Hypothalamus (tissue), 51 donors: ENCODE results near the gene C12orf75.
A peak's percentile ranks its signal among the peaks of the same experiment; 100 is the strongest.
"Not testable (repeated sequence)": the region's sequence is repeated elsewhere in the genome, so short reads cannot be mapped to it uniquely, and the experiment has no call there.

Experiments used
- DNase-seq, 51 donors: peaks; one replicate each; lab custom pipeline; 2025; lab: John Stamatoyannopoulos, UW

The C12orf75 gene

GRCh38 chr12:105368047-105368646, 37.7 kb downstream of the C12orf75 start:
- no peak for DNase-seq

- DNase-seq = no peak
Measured at GRCh38 chr12:105369014-105369413, 38.5 kb downstream of the C12orf75 start.

DNA sequence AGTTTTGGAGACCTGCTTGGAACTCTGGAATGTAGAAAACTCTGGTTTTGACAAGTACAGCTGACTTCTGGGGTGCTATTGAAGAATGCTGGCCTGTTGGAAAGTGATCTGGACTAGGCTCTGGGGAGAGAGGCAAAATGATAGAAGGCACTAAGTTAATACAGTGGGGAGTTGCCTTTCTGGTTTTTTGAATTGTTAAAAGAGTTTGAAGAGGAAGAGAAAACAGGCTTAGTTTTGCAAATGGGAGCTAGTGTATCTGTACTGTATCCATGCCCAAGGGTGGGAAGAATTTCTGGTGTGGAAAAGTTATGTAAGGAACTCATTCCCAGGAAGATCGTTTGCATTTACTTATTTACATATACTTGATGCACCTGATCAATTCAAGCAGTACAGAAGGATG, 43.8 kb downstream of the C12orf75 start:
- DNase-seq = no peak

- no peak for DNase-seq
Measured at GRCh38 chr12:105377077-105377476, 46.6 kb downstream of the C12orf75 start.

DNA sequence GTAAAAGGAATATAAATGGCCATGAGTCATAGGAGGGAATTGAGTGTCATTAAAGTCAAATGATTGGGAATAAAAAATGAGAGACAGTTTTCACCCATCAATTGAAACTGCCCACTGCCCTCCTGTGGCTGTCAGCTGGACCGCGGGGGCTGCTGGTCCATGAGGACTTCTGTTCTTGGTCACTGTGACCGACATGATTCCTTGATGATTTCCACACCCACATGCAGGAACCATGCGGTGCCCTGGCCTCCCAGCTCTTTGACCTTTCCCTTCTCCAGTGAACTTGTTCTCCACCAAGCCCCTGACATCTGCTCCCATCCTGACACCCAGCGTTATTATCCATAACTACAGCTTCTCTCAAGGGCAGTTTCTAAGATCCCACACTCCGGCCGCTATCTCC, 48.4 kb downstream of the C12orf75 start:
- no peak for DNase-seq

DNA sequence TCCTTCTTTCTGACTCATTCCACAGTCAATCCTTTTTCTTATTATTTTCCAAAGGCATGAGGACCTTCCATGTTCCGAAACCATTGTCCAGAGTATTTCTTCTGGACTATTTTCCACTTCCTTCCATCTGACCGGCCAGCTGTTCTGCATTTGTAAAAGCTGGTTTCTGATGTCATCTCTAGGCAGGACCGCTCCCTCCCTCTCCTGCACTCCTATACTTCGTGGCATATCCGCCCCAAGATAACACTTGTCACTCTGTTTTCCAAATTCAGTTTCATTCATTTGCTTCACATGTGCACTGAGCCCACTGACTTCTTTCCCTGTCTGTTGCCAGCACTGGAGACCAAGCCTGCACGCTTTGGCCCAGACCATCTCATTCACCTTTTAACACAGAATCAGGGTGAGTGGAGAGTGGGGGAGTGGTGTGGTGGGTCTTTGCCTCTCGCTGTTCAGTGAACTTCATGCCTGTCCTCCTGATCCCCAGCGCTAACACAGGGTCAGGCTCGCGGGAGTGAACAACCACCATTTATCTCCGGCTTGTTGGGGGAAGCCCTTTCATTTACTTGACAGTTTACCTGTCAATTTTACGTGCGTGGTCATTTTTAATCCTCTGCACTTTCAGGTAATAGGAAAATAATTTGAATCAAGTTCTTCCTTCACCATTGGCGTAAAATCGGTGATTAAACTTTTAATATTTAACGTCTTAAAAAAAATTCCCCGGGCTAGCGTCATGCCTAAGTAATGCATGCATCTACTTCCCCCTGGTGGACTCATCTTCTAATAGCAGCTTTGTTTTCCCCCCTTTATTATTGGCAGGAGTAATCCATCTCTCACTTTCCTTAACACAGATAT, 52.5 kb downstream of the C12orf75 start:
- peak in 4 of 51 donors; percentile 7 to 57 (median 17) for DNase-seq

- no peak for DNase-seq
Measured at GRCh38 chr12:105384220-105384619, 53.7 kb downstream of the C12orf75 start.

DNA sequence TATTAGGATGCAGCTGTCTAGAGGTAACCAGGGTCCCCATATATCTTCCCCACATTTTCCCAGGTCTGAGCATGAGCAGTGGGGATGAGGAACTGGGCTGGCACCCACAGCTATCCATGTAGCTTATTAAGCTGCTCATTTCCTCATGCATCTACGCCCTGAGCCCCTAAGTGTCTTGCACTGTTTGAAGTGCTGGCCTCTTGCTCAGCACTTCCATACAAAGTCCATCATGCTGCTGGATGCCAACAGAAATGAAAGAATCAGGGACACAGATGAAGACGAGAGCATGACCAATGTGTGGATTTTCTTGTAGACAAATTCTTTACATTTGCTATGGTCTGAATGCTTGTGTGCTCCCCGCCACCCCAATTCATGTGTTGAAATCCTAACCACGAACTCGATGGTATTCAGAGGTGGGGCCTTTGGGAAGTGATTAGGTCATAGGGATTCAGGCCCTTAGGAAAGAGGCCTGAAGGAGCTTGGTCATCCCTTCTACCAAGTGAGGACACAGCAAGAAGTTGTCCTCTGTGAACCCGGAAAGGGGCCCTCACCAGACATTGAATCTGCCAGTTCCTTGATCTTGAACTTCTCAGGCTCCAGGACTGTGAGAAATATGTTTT, 54.5 kb downstream of the C12orf75 start:
- no peak for DNase-seq

DNA sequence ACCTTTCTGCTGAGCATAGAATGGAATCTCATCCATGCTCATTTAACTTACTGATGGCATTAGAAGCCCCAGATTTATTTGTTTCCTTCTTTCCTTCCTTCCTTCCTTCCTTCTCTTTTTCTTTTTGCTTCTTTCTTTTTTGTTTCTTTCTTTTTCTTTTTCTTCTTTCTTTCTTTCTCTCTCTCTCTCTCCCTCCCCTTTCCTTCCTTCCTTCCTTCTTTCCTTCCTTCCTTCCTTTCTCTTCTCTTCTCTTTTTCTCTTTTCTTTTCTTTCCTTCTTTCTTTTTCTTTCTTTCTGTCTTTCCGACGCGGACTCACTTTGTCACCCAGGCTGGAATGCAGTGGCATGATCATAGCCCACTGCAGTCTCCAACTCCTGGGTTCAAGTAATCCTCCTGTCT, 55.9 kb downstream of the C12orf75 start:
- no peak for DNase-seq

DNA sequence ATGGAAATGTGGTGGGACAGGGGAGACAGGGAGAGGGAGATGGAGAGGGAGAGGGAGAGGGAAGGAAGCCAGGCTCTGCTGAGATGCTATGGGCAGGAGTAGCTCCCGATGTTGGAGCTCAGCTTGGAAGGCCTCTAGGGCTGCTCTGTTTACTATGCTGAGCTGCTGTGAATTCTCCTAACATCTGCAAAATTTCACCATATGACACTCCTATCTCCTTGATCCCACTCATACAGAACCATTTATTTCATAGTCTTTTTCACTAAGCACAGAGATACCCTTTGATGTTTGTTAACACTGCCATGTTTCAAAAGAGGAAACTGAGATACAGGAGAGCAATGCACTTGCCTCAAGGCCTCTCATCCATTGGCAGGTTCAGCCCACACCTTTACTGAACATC, 60.7 kb downstream of the C12orf75 start:
- DNase-seq = no peak

- DNase-seq = peak in 1 of 51 donors; percentile 14
Measured at GRCh38 chr12:105393587-105393986, 63.1 kb downstream of the C12orf75 start.

- no peak for DNase-seq
Measured at GRCh38 chr12:105396024-105396423, 65.5 kb downstream of the C12orf75 start.

- no peak for DNase-seq
Measured at GRCh38 chr12:105396983-105397382, 66.5 kb downstream of the C12orf75 start.

GRCh38 chr12:105398930-105399329, 68.4 kb downstream of the C12orf75 start:
- no peak for DNase-seq

DNA sequence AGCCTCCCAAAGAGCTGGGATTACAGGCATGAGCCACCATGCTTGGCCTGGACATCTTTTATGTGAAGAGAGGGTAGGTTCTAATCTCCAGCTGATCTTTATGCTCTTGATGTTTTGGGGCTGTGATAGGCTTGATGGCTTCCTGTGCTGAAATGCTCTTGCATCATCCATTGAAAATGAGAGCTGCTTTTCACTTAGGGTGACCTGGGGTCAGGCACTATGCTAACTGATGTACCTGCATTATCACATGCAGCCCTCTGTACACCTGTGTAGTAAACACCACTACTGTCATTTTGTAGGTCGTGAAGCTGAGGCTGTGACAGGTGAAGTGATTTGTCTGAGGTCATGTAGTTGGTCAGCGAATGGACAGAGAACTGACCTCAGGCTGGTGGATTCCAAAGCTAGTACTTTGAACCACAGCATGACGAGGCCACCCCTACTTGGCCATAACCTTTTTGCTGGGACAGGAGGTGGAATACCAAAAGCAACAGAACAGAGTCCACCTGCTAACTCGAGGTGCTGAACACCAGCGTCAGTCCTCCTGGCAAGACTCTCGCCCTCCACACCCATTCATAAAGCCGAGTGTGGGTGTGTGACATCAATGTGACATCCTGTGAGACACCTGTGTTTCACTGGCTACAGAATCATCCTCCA, 69.1 kb downstream of the C12orf75 start:
- DNase-seq = no peak

- DNase-seq = no peak
Measured at GRCh38 chr12:105400227-105400626, 69.7 kb downstream of the C12orf75 start.

DNA sequence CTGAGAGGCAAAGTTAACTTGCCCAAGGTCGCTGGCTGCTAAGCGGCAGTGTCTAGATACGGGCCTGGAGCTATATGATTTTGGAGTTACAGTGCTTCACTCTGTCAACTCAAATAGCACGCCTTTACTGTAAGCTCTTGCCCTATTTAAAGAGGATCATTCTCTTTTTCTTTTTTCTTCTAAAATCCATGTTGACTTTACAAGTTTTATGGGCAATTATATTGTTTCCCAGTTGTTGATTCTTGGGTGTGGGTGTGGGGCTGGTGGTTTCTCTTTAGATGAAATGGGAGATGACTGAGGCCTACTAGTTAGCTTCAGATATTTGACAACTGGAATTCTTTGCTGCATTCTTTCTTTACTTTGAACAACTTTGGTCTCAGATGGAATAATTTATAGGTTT, 70.7 kb downstream of the C12orf75 start:
- no peak for DNase-seq

DNA sequence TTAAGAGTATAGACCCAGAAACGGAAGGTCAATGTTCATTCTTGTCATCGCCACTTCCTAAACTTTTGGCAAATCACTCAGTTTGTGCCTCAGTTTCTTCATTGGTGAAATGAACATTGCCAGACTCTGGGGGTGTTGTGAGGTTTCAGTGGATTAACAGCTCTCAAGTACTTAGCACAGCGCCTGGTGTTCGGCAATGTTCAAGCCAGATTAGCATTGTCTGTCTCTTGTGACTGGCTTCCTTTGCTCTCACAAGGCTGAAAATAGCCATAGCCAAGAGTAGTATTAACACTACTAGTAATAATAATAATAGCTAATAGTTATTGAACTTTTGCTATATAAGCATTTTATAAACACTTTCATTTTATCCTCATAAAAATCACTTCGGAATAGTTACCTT, 71.9 kb downstream of the C12orf75 start:
- DNase-seq = no peak

GRCh38 chr12:105403095-105403494, 72.6 kb downstream of the C12orf75 start:
- no peak for DNase-seq

- not testable (repeated sequence) for DNase-seq
Measured at GRCh38 chr12:105404134-105404533, 73.6 kb downstream of the C12orf75 start.

GRCh38 chr12:105406497-105406896, 76.0 kb downstream of the C12orf75 start:
- DNase-seq = no peak
